ENCODE results near the gene MACROD2.
A peak's percentile ranks its signal among the peaks of the same experiment; 100 is the strongest.

DNA sequence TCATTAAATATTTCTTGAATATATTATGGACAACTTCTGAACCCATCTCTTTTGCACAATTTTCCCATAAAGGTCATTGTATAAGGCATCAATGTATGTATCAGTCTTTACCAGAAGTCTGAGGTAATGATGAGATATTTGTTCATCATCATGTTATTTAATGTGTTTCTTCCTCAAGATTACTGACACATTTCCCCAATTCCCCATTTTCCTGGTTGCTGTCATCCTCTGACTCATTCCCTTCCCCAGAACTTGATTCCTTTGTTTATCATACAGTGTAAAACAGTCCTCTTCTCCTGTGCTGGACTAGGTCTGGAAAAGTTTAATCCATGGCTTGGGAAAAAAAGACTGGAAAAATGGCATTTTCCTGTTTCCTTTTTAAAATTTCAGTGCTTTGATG is 450.0 kb downstream of the MACROD2 start:
- TF ChIP-seq TAF1 (IDR thresholded peaks at IDR 0.05; ENCODE audit: borderline replicate concordance, insufficient read depth, low read length) (no peak), SIN3A (IDR thresholded peaks at IDR 0.05; ENCODE audit: borderline replicate concordance, insufficient read depth, low read length) (0 out of 2 replicates have a peak, but pooled peaks have one; percentile 19), POLR2AphosphoS5 (IDR thresholded peaks at IDR 0.05; ENCODE audit: low read depth, low read length) (no peak), REST (IDR thresholded peaks at IDR 0.05; ENCODE audit: insufficient read depth in 1 of 2, low read depth in 2 of 2, low read length in 2 of 2) (no peak), FOXP2 (optimal IDR thresholded peaks at IDR 0.05; ENCODE audit: borderline replicate concordance, extremely low read depth, extremely low read length, insufficient read depth) (no peak)
